Head of caudate nucleus (tissue), 42 donors: ENCODE results near the gene TOPAZ1.
A peak's percentile ranks its signal among the peaks of the same experiment; 100 is the strongest.

Experiments
- DNase-seq, 42 donors: peaks; one replicate each; pipeline versions ENCODE4 v3.0.0 to v3.0.0-alpha.2; 2020 to 2021; ENCODE audit warnings: mixed read lengths in 7 of 42
- intact Hi-C: fragments of 100-400 bp; cut with DNase I; formaldehyde crosslinking; loops from one replicate; pipeline ENCODE4 v1.15.0; 2022

Gene TOPAZ1

GRCh38 chr3:44241706-44242105 lies at the start of gene TOPAZ1:
TOPAZ1 (plus strand) TSS chr3:44241886; CDS start chr3:44242054, 168 bp downstream.
- intact Hi-C loops = no loop called here
- DNase-seq = no peak

GRCh38 chr3:44198284-44199269 lies 43.1 kb upstream of the TOPAZ1 start:
- peak; percentile 50 to 94 (median 82) for DNase-seq
- intact Hi-C loops = loop anchor here (10.0 kb wide), 2 partner anchors 324 to 654 kb away; no protein-coding TSS in a partner anchor

GRCh38 chr3:44206261-44206660 lies 35.4 kb upstream of the TOPAZ1 start:
- intact Hi-C loops = no loop called here

GRCh38 chr3:44206862-44207652 lies 34.6 kb upstream of the TOPAZ1 start:
- no peak for DNase-seq
- intact Hi-C loops = no loop called here

More at GRCh38 chr3:44206261-44206660, 35.4 kb upstream of the TOPAZ1 start:
- no peak for DNase-seq

GRCh38 chr3:44208086-44208485 lies 33.6 kb upstream of the TOPAZ1 start:
- no peak for DNase-seq
- intact Hi-C loops = no loop called here

GRCh38 chr3:44208568-44208967 lies 33.1 kb upstream of the TOPAZ1 start:
- DNase-seq = no peak
- intact Hi-C loops = no loop called here

GRCh38 chr3:44210967-44211366 lies 30.7 kb upstream of the TOPAZ1 start:
- DNase-seq = no peak
- intact Hi-C loops = no loop called here

- DNase-seq = no peak
- intact Hi-C loops = no loop called here
Observed at GRCh38 chr3:44222337-44222736, 19.3 kb upstream of the TOPAZ1 start.

GRCh38 chr3:44223299-44223698 lies 18.4 kb upstream of the TOPAZ1 start:
- intact Hi-C loops = no loop called here
- no peak for DNase-seq

- intact Hi-C loops = no loop called here
- no peak for DNase-seq
Observed at GRCh38 chr3:44224131-44224530, 17.6 kb upstream of the TOPAZ1 start.

- no peak for DNase-seq
- intact Hi-C loops = no loop called here
Observed at GRCh38 chr3:44226573-44226972, 15.1 kb upstream of the TOPAZ1 start.

- DNase-seq = no peak
- intact Hi-C loops = no loop called here
Observed at GRCh38 chr3:44227632-44228031, 14.1 kb upstream of the TOPAZ1 start.

- no peak for DNase-seq
- intact Hi-C loops = no loop called here
Observed at GRCh38 chr3:44228900-44229299, 12.8 kb upstream of the TOPAZ1 start.

GRCh38 chr3:44232407-44232806 lies 9.3 kb upstream of the TOPAZ1 start:
- no peak for DNase-seq
- intact Hi-C loops = no loop called here

GRCh38 chr3:44234648-44235268 lies 6.9 kb upstream of the TOPAZ1 start:
- DNase-seq = no peak
- intact Hi-C loops = no loop called here

GRCh38 chr3:44235604-44236484 lies 5.8 kb upstream of the TOPAZ1 start:
- intact Hi-C loops = no loop called here
- peak; percentile 31 to 89 (median 66) for DNase-seq

GRCh38 chr3:44236485-44236908 lies 5.2 kb upstream of the TOPAZ1 start:
- intact Hi-C loops = no loop called here
- no peak for DNase-seq

GRCh38 chr3:44237161-44237560 lies 4.5 kb upstream of the TOPAZ1 start:
- intact Hi-C loops = no loop called here
- no peak for DNase-seq

GRCh38 chr3:44237665-44238064 lies 4.0 kb upstream of the TOPAZ1 start:
- no peak for DNase-seq
- intact Hi-C loops = no loop called here
